ENCODE results near the gene USO1.
"Not testable (repeated sequence)": the region's sequence is repeated elsewhere in the genome, so short reads cannot be mapped to it uniquely, and the experiment has no call there.

Gene USO1

DNA sequence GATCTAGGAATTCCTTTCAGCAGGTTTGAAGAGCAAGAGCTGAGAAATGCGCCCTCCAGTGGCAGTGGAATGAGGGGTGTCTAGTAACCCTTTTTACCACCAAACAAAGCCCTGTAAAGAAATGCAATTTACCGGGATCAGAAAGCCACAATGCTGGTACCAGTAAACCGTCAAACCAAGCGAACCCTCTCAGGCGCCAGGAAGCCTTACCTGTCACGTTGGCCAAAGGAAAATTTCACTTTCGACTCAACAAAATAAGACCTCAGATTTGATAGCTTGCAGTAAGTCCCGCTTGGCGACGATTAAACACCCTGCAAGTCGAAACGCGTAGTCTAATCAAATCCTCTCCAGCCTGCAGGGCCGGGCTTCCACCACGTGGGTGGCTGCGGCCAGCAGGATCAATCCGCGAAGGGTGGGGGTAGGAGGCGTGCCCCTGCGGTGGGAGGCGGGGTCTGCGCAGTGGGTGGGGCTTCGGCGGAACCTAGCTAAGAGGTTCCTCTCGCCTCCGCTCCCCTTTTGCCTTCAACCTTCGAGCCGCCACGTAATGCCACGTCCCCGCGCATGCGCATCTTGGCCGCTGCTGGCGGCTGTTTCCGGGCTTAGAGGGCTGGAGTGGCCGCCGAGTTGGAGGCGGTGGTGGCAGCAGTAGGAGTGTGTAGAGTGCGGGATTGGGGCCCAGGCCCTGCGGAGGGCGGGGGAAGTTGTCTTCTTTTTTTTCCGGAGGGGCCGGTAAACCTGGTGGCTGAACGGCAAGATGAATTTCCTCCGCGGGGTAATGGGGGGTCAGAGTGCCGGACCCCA is at the start of gene USO1:
USO1 (plus strand) TSS at position 512 of the 801 bp plus-strand sequence; CDS start at position 755, 243 bp downstream.
- peak; percentile 99 for DNase-seq (ENCODE audit: low read depth)

- no peak for DNase-seq (ENCODE audit: low read depth)
These were observed 49.3 kb upstream of the USO1 start for GRCh38 chr4:75675004-75675531.

- DNase-seq (ENCODE audit: low read depth), result no peak
These were observed 45.9 kb upstream of the USO1 start for GRCh38 chr4:75678473-75678872.

GRCh38 chr4:75678965-75679364 is 45.4 kb upstream of the USO1 start:
- no peak for DNase-seq (ENCODE audit: low read depth)

GRCh38 chr4:75679876-75680575 is 44.4 kb upstream of the USO1 start:
- no peak for DNase-seq (ENCODE audit: low read depth)

GRCh38 chr4:75683482-75684155 is 40.8 kb upstream of the USO1 start:
- DNase-seq (ENCODE audit: low read depth), result no peak

- no peak for DNase-seq (ENCODE audit: low read depth)
These were observed 38.7 kb upstream of the USO1 start for GRCh38 chr4:75685546-75686189.

GRCh38 chr4:75686346-75686745 is 38.0 kb upstream of the USO1 start:
- no peak for DNase-seq (ENCODE audit: low read depth)

- DNase-seq (ENCODE audit: low read depth), result not testable (repeated sequence)
These were observed 37.3 kb upstream of the USO1 start for GRCh38 chr4:75687125-75687524.

- DNase-seq (ENCODE audit: low read depth), result not testable (repeated sequence)
These were observed 32.3 kb upstream of the USO1 start for GRCh38 chr4:75692066-75692465.

- no peak for DNase-seq (ENCODE audit: low read depth)
These were observed 28.3 kb upstream of the USO1 start for GRCh38 chr4:75696071-75696470.

GRCh38 chr4:75696581-75696980 is 27.8 kb upstream of the USO1 start:
- no peak for DNase-seq (ENCODE audit: low read depth)

DNA sequence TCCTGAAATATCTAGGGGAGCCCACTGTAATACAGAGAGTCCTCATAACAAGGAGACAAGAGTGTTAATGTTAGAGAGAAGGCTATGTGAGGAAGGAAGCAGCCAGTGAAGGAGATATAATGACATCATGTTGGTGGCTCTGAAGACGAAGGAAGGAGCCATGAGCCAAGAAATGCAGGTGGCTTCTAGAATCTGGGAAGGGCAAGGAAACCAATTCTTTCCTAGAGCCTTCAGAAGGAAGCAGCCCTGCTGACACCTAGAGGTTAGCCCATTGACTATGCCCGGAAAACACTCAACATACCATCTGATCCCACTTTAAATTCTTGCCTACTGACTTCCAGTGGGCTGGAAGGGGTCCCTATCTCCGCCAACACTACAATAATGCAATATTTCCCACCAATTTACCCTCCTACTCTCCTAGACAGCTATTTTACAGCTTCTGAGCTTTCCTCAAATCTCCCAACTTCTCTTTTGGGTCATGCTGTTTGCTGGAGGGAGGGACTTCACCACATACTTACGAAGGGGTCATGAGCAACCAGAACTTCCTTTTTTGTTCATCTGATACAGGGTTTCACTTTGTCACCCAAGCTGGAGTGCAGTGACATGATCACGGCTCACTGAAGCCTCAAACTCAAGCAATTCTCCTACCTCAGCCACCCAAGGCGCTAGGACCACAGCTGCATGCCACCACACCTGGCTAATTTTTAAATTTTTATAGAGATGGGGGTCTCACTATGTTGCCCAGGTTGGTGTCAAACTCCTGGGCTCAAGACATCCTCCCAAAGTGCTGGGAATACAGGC is 26.0 kb upstream of the USO1 start:
- no peak for DNase-seq (ENCODE audit: low read depth)

- DNase-seq (ENCODE audit: low read depth), result no peak
These were observed 25.5 kb upstream of the USO1 start for GRCh38 chr4:75698963-75699228.

- no peak for DNase-seq (ENCODE audit: low read depth)
These were observed 25.1 kb upstream of the USO1 start for GRCh38 chr4:75699299-75699698.

- no peak for DNase-seq (ENCODE audit: low read depth)
These were observed 21.4 kb upstream of the USO1 start for GRCh38 chr4:75702919-75703411.

- DNase-seq (ENCODE audit: low read depth), result no peak
These were observed 19.0 kb upstream of the USO1 start for GRCh38 chr4:75705198-75705977.

DNA sequence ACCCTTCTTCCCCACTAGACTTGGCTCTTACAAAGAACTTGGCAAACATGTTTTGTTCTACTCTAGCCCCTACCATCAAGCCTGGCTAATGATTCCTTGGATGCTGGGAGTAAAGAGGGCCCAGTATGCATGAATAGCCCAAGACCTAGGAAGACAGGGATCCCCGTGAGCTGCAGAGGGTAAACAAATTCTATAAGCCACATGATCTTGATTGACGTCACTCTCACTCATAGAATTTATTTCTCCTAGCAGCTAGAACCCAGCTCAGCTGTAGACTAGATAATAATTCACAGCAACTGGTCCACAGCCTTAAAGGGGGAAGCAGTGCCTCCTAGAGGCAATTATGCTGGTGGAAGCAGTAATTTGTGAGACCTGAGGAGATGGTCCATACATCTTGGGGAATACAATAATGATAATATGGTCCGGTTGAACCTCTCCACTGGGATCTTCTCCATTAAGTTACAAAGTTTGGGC is 16.1 kb upstream of the USO1 start:
- DNase-seq (ENCODE audit: low read depth), result no peak

- DNase-seq (ENCODE audit: low read depth), result no peak
These were observed 14.1 kb upstream of the USO1 start for GRCh38 chr4:75710246-75710645.

GRCh38 chr4:75714011-75714410 is 10.4 kb upstream of the USO1 start:
- DNase-seq (ENCODE audit: low read depth), result no peak

All from fibroblast of the conjunctiva (primary cell).